Measurements from ENCODE around the gene LINGO1. TPM values are rescaled to one million over a fixed set of nuclear protein-coding genes. Genes with fewer than 3 reads are reported as not detected.

The LINGO1 gene
- total RNA-seq, 1 donor from 2014 or later: 4.5 TPM

GRCh38 chr15:77629070-77630030, 3.4 kb downstream of the LINGO1 start:
- Mint-ChIP-seq H3K9me3 (ENCODE audit: unreplicated experiment) (no peaks in the 10 kb centered on the region), H3K27ac (ENCODE audit: unreplicated experiment) (no peak overlapping the region), H3K36me3 (ENCODE audit: low read depth, unreplicated experiment) (no peaks in the 10 kb centered on the region), H3K4me1 (ENCODE audit: low read depth, unreplicated experiment) (no peaks in the 10 kb centered on the region), H3K4me3 (ENCODE audit: unreplicated experiment) (no peak overlapping the region), H3K27me3 (ENCODE audit: low read depth, unreplicated experiment) (peaks cover 37% of the 10 kb centered on the region)
- DNase-seq (ENCODE audit: low read depth) (no peak), FAIRE-seq (no peak)
- H2AFZ ChIP-seq (ENCODE audit: low read depth, low read length): no peak overlapping the region
- no peak overlapping the region for H3K4me3 ChIP-seq (ENCODE audit: insufficient read depth, low read depth, low read length)
- H3K79me2 ChIP-seq (ENCODE audit: insufficient read depth, low read length): no peaks in the 10 kb centered on the region
- H3K27me3 ChIP-seq (ENCODE audit: insufficient read depth, low read length): peaks cover 42% of the 10 kb centered on the region
- H3K27ac ChIP-seq (ENCODE audit: low read depth, low read length): no peak overlapping the region
- H3K9me3 ChIP-seq (ENCODE audit: insufficient read depth, low read depth, low read length): no peaks in the 10 kb centered on the region
- H3K4me1 ChIP-seq (ENCODE audit: insufficient read depth, low read length): peaks cover 6% of the 10 kb centered on the region
- H3K36me3 ChIP-seq (ENCODE audit: insufficient read depth, low read length): no peaks in the 10 kb centered on the region
- H4K20me1 ChIP-seq (ENCODE audit: insufficient read depth, low read length): no peaks in the 10 kb centered on the region
- H3K4me2 ChIP-seq (ENCODE audit: low read length): no peak overlapping the region
- TF ChIP-seq EZH2 (IDR thresholded peaks at IDR 0.05; ENCODE audit: insufficient read depth, low read length) (no peak), CTCF (IDR thresholded peaks at IDR 0.05; ENCODE audit: insufficient read depth, low read depth, low read length) (no peak)
- H3K9ac ChIP-seq (ENCODE audit: low read length): no peak overlapping the region

GRCh38 chr15:77628010-77628409, 4.7 kb downstream of the LINGO1 start:
- TF ChIP-seq EZH2 (IDR thresholded peaks at IDR 0.05; ENCODE audit: insufficient read depth, low read length) (no peak), CTCF (IDR thresholded peaks at IDR 0.05; ENCODE audit: insufficient read depth, low read depth, low read length) (no peak)
- no peak overlapping the region for H2AFZ ChIP-seq (ENCODE audit: low read depth, low read length)
- no peaks in the 10 kb centered on the region for H3K79me2 ChIP-seq (ENCODE audit: insufficient read depth, low read length)
- H3K4me1 ChIP-seq (ENCODE audit: insufficient read depth, low read length): peaks cover 2% of the 10 kb centered on the region
- no peak overlapping the region for H3K4me3 Mint-ChIP-seq (ENCODE audit: unreplicated experiment)
- H3K4me3 ChIP-seq (ENCODE audit: insufficient read depth, low read depth, low read length): no peak overlapping the region
- no peaks in the 10 kb centered on the region for H4K20me1 ChIP-seq (ENCODE audit: insufficient read depth, low read length)
- H3K9me3 ChIP-seq (ENCODE audit: insufficient read depth, low read depth, low read length): no peaks in the 10 kb centered on the region
- H3K27ac Mint-ChIP-seq (ENCODE audit: unreplicated experiment): no peak overlapping the region
- DNase-seq (ENCODE audit: low read depth): no peak
- H3K4me2 ChIP-seq (ENCODE audit: low read length): no peak overlapping the region
- no peaks in the 10 kb centered on the region for H3K36me3 Mint-ChIP-seq (ENCODE audit: low read depth, unreplicated experiment)
- H3K36me3 ChIP-seq (ENCODE audit: insufficient read depth, low read length): no peaks in the 10 kb centered on the region
- H3K4me1 Mint-ChIP-seq (ENCODE audit: low read depth, unreplicated experiment): peaks cover 7% of the 10 kb centered on the region
- no peak overlapping the region for H3K9ac ChIP-seq (ENCODE audit: low read length)
- no peak for FAIRE-seq
- H3K27me3 ChIP-seq (ENCODE audit: insufficient read depth, low read length): peaks cover 43% of the 10 kb centered on the region
- peaks cover 31% of the 10 kb centered on the region for H3K27me3 Mint-ChIP-seq (ENCODE audit: low read depth, unreplicated experiment)
- no peak overlapping the region for H3K27ac ChIP-seq (ENCODE audit: low read depth, low read length)
- H3K9me3 Mint-ChIP-seq (ENCODE audit: unreplicated experiment): peaks cover 1% of the 10 kb centered on the region

- Mint-ChIP-seq H3K4me1 (ENCODE audit: low read depth, unreplicated experiment) (peaks cover 8% of the 10 kb centered on the region), H3K9me3 (ENCODE audit: unreplicated experiment) (peaks cover 1% of the 10 kb centered on the region), H3K27ac (ENCODE audit: unreplicated experiment) (no peak overlapping the region), H3K4me3 (ENCODE audit: unreplicated experiment) (no peak overlapping the region), H3K27me3 (ENCODE audit: low read depth, unreplicated experiment) (peaks cover 31% of the 10 kb centered on the region), H3K36me3 (ENCODE audit: low read depth, unreplicated experiment) (no peaks in the 10 kb centered on the region)
- no peaks in the 10 kb centered on the region for H3K4me1 ChIP-seq (ENCODE audit: insufficient read depth, low read length)
- no peaks in the 10 kb centered on the region for H3K36me3 ChIP-seq (ENCODE audit: insufficient read depth, low read length)
- no peaks in the 10 kb centered on the region for H4K20me1 ChIP-seq (ENCODE audit: insufficient read depth, low read length)
- H3K79me2 ChIP-seq (ENCODE audit: insufficient read depth, low read length): no peaks in the 10 kb centered on the region
- no peak overlapping the region for H3K9ac ChIP-seq (ENCODE audit: low read length)
- peaks cover 42% of the 10 kb centered on the region for H3K27me3 ChIP-seq (ENCODE audit: insufficient read depth, low read length)
- no peak overlapping the region for H3K4me2 ChIP-seq (ENCODE audit: low read length)
- FAIRE-seq (no peak), DNase-seq (ENCODE audit: low read depth) (no peak)
- H3K4me3 ChIP-seq (ENCODE audit: insufficient read depth, low read depth, low read length): no peak overlapping the region
- H2AFZ ChIP-seq (ENCODE audit: low read depth, low read length): no peak overlapping the region
- TF ChIP-seq CTCF (IDR thresholded peaks at IDR 0.05; ENCODE audit: insufficient read depth, low read depth, low read length): no peak
- TF ChIP-seq EZH2 (IDR thresholded peaks at IDR 0.05; ENCODE audit: insufficient read depth, low read length): no peak
- no peak overlapping the region for H3K27ac ChIP-seq (ENCODE audit: low read depth, low read length)
- no peaks in the 10 kb centered on the region for H3K9me3 ChIP-seq (ENCODE audit: insufficient read depth, low read depth, low read length)
These were observed 5.1 kb downstream of the LINGO1 start for GRCh38 chr15:77627581-77627980.
